GM12864 (cell line): ENCODE measurements around the gene PLPP3.

Experiments
- DNase-seq: peaks from one replicate; pipeline ENCODE4 v3.0.0-alpha.2; 2011; ENCODE audit warnings: low read depth
- H3K4me3 ChIP-seq: 2 replicates; pipeline ENCODE4 v1.5.1; 2011; ENCODE audit warnings: mild to moderate bottlenecking, low read depth, low read length, control low read depth
- CTCF ChIP-seq: IDR thresholded peaks from 2 replicates; pipeline ENCODE4 v1.5.1; 2011; ENCODE audit warnings: low read depth, mild to moderate bottlenecking, moderate library complexity, low read length, control low read depth, inconsistent platforms; ENCODE audit errors: missing control alignments

The PLPP3 gene

GRCh38 chr1:56464294-56464693 is 115.1 kb downstream of the PLPP3 start:
- no peak for DNase-seq
- TF ChIP-seq CTCF = no peak
- no peak overlapping the region for H3K4me3 ChIP-seq

- H3K4me3 ChIP-seq = no peak overlapping the region
- no peak for TF ChIP-seq CTCF
- DNase-seq = no peak
Observed at GRCh38 chr1:56463376-56463775, 116.0 kb downstream of the PLPP3 start.

- no peak overlapping the region for H3K4me3 ChIP-seq
- DNase-seq = no peak
- no peak for TF ChIP-seq CTCF
Observed at GRCh38 chr1:56462209-56462608, 117.2 kb downstream of the PLPP3 start.

GRCh38 chr1:56461158-56462127 is 117.9 kb downstream of the PLPP3 start:
- TF ChIP-seq CTCF = no peak
- no peak overlapping the region for H3K4me3 ChIP-seq
- no peak for DNase-seq

GRCh38 chr1:56459260-56459659 is 120.1 kb downstream of the PLPP3 start:
- no peak for DNase-seq
- no peak for TF ChIP-seq CTCF
- no peak overlapping the region for H3K4me3 ChIP-seq

GRCh38 chr1:56457756-56458375 is 121.5 kb downstream of the PLPP3 start:
- no peak for DNase-seq
- TF ChIP-seq CTCF = no peak
- no peak overlapping the region for H3K4me3 ChIP-seq
